ENCODE results near the gene ARHGAP22.

ARHGAP22 gene

DNA sequence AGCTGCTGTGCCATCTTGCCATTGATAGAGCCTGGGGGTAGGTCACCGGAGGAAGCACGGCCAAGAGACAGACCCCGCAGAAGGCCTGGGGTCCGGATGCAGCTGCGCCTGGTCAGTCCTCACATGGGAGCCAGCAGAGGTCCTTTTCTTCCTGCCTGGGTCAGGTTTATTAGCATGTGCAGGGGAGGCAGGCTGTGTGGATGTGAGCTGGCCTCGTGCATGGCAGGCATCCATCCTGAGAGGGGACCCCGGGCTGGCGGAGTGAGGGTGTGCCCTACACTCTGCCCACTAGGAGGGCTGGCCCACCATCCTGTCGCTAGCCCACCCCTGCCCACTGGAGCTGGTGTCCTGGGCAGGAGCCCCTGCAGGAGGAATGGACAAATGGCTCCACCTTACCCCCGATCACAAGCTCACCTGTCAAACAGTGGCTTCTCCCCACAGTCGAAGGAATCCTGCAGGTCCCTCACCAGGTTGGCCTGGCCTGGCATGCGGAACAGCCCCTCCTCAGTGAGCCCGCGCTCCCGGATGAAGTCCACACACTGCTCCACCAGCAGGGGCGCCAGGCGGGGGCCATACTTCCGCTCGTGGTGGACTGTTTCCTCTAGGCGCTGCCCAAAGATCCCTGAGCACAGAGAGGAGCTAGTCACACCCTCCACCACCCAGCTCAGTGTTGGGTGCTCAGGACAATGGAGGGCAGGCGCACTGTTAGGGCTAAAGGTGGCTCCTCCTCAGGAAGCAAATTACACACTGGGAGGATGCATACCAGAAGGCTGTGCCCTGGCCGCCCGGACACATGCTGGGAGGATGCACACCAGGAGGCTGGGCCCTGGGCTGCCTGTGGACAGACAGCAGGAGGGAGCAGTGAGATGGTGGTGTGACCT, 145.4 kb downstream of the ARHGAP22 start:
- no peak for DNase-seq

- no peak for DNase-seq
Measured at GRCh38 chr10:48458662-48459048, 146.2 kb downstream of the ARHGAP22 start.

DNA sequence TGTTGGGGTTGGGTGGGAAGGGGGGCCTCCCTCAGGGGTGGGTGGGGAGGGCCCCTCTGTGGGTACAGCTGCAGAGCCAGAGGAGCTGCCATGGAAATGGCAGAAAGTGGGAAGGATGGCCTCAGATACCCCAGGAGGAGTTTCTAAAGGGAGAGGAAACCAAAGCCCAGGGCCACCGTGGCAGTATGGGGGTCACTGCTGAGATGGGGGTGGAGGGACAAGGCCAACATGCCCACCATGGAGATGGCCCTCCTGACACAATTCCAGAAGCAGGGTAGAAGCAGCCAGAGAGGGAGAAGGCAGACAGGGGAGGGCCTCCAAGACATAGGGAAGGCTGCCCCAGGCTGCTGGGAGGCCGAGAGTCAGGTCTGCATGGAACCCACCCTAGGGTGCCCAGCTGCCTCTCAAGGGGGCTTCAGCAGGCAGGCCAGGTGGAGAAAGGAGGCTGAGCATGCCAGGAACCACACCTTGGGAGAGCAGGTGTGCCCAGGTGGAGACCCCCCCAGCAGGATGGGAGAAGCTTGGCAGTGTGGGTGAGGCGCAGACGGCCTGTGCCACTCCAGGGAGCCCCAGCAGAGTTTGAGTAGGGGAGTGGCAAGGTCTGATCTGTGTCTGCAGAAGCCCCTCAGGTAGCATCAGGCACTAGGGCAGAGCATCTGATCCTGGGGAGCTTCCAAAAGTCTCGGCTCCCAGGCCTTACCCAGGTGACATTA, 146.8 kb downstream of the ARHGAP22 start:
- no peak for DNase-seq

GRCh38 chr10:48456808-48457761, 147.8 kb downstream of the ARHGAP22 start:
- no peak for DNase-seq

- peak; percentile 11 for DNase-seq
Measured at GRCh38 chr10:48456361-48456804, 148.5 kb downstream of the ARHGAP22 start.

DNA sequence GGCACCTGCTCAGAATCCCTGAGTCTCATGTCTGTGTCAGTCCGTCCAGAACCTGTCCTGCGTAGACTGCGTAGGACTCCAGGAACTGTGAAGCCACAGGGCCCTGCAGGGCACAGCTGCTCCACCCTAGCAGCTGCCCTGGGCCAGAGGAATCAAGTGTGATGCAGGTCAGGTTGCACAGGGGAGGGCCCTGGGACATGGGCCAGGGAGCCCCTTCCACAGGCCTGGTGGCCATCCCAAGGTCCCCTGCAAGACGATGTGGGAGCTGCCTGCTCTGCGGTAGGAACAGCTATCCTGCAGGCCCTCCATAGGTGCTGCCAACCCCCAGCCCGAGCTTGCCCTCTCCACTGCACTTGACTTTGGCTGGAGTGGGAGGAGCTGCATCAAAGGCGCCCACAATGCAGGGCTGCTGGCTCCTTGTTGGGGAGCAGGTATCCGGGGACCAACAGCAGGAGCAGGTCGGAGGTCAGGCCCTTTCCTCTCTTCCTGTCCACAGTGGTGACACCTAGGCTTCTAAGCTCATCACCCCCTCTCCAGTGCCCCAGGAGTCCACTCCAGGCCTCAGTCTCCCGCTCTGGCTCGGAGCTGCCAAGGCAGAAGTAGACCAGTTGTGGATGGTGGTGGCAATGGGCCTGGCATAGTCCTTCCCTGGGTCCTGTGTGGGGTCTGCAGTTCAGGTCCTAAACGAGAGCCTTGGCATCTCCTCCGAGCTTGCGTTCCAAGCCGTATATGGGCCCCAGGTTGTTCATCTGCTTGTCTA, 149.3 kb downstream of the ARHGAP22 start:
- DNase-seq: no peak

- no peak for DNase-seq
Measured at GRCh38 chr10:48455055-48455391, 149.8 kb downstream of the ARHGAP22 start.

DNA sequence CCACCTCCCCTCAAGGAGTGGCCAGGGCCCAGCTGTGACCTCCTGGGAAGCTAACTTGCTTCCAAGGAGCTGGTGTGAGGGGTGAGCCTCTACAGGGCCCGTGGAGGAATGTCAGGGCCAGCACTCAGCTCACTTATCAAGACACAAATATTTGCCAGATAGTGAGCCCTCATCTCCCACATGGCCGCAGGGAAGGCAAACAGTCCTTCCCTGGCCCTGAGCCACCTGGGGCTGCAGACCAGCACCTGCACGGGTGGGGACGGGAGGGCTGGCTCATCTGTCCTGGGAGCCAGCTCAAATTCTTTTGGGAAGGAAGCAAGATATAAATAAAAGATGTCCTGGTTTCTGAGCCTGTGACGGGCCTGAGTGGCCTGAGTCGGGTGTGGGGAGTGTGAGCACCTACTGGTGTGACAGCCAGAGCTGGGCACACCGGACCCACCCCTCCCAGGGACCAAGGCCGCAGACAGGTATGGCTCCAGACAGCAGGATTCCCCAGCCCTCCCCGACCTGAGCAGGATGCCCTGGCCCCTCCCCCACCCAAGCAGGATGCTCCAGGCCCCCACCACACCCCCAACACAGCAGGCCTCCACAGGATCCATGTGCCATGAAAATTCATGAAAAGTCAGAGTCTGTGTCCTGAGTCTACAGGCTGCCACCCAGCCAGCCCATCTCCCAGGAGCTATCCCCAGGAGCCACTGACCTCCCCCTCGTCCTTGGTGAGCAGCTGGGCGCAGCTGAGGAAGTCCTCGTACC, 150.4 kb downstream of the ARHGAP22 start:
- no peak for DNase-seq

GRCh38 chr10:48453451-48454301, 151.2 kb downstream of the ARHGAP22 start:
- no peak for DNase-seq

- no peak for DNase-seq
Measured at GRCh38 chr10:48452879-48453412, 151.9 kb downstream of the ARHGAP22 start.

DNA sequence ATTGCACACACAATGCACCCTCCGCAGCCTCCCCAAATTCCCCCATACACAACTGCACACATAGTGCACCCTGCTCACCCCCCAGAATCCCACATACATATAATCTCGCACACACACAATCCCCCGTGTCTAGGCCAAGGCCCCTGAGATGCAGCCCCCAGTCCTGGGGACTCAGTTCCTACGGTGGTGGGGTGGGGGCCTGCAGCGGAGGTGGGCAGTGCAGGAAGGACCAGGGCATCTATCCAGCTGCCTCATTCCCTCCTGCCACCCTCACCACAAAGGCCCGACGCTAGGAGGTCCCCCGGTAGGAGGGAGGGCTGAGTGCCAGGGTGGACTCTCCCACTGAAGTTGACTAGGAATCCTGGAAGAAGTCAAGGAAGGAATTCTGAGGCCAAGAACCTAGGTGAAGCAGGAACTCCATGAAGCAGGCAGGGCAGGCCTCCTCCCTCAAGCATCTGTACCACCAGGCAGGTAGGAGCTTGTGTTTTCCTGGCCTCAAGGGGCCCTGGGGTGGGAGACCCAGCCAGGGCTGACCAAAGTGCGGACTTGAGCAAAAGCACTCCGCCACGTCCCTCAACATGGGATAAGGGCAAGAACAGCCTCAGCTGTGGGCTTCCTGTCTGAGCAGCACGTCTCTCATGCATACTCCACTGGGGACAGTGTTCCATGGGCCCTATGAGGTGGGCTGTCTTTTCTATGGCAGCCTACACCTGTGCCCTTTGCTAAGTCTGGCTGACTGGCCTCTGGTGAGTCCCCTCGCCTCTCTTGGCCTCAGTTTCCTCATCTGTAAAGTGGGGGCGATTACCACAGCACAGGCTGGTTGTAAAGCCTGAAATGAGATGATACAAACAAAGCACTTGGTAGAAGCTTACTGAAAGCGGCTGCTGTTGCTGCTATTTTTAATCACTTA, 152.6 kb downstream of the ARHGAP22 start:
- no peak for DNase-seq

GRCh38 chr10:48450741-48451466, 154.0 kb downstream of the ARHGAP22 start:
- DNase-seq: no peak

- no peak for DNase-seq
Measured at GRCh38 chr10:48450233-48450740, 154.6 kb downstream of the ARHGAP22 start.

- no peak for DNase-seq
Measured at GRCh38 chr10:48449501-48450232, 155.2 kb downstream of the ARHGAP22 start.

GRCh38 chr10:48448796-48449195, 156.1 kb downstream of the ARHGAP22 start:
- no peak for DNase-seq

GRCh38 chr10:48447356-48448215, 157.3 kb downstream of the ARHGAP22 start:
- DNase-seq: no peak
